Retinal pigment epithelial cell (primary cell): ENCODE data around the gene DIP2C.

ENCODE experiments used
- DNase-seq: peaks from one replicate; pipeline ENCODE4 v3.0.0-alpha.2; 2010; ENCODE audit warnings: low read depth
- H3K4me3 ChIP-seq: 2 replicates; pipeline ENCODE4 v1.5.1; 2011; ENCODE audit warnings: mild to moderate bottlenecking, low read length, control low read depth, moderate library complexity
- CTCF ChIP-seq: conservative IDR thresholded peaks from 2 replicates; pipeline ENCODE4 v1.5.1; 2011; ENCODE audit warnings: low read depth, low read length, control low read depth, inconsistent platforms

DIP2C gene

GRCh38 chr10:472241-472910, 217.1 kb downstream of the DIP2C start:
- no peak overlapping the region for H3K4me3 ChIP-seq
- no peak for TF ChIP-seq CTCF
- DNase-seq: no peak

GRCh38 chr10:470339-471003, 219.0 kb downstream of the DIP2C start:
- no peak overlapping the region for H3K4me3 ChIP-seq
- no peak for TF ChIP-seq CTCF
- no peak for DNase-seq

- TF ChIP-seq CTCF: no peak
- H3K4me3 ChIP-seq: no peak overlapping the region
- no peak for DNase-seq
Observed at GRCh38 chr10:469947-470338, 219.5 kb downstream of the DIP2C start.

- no peak overlapping the region for H3K4me3 ChIP-seq
- no peak for DNase-seq
- TF ChIP-seq CTCF: no peak
Observed at GRCh38 chr10:459743-460142, 229.7 kb downstream of the DIP2C start.

- no peak overlapping the region for H3K4me3 ChIP-seq
- DNase-seq: no peak
- no peak for TF ChIP-seq CTCF
Observed at GRCh38 chr10:458421-458851, 231.0 kb downstream of the DIP2C start.

- TF ChIP-seq CTCF: no peak
- no peak for DNase-seq
- no peak overlapping the region for H3K4me3 ChIP-seq
Observed at GRCh38 chr10:456486-456885, 233.0 kb downstream of the DIP2C start.

GRCh38 chr10:454860-455259, 234.6 kb downstream of the DIP2C start:
- DNase-seq: peak; percentile 78
- no peak overlapping the region for H3K4me3 ChIP-seq
- TF ChIP-seq CTCF: no peak
